HepG2 (cell line): ENCODE results near the gene SULT1E1. TPM values are rescaled to one million over a fixed set of nuclear protein-coding genes. Genes with fewer than 3 reads are reported as not detected.

Experiments used
- ATAC-seq: fragments of 200-7000 bp; cut with Tn5 transposase; 3 replicates; pipeline ENCODE4 v1.9.1; 2020; ENCODE audit warnings: mild to moderate bottlenecking, moderate library complexity
- BruUV-seq: library from RNA; stranded (reverse); fragments of 400-500 nt; replicated peaks from 2 replicates; lab custom pipeline; 2021; lab: Mats Ljungman, UMichigan
- CTCF ChIA-PET: fragments of 300-600 bp; formaldehyde crosslinking; extraction: SDS; loops from one replicate; lab custom pipeline; 2021; ENCODE audit warnings: low total read pairs, inconsistent platforms, low intra/inter-chr PET ratio; lab: Yijun Ruan, JAX
- POLR2A ChIA-PET: fragments of 350-600 bp; sonication (Branson Sonifier 250); formaldehyde crosslinking; loops from one replicate; lab custom pipeline; 2020; ENCODE audit warnings: antibody characterized with exemption, inconsistent platforms; lab: Yijun Ruan, JAX
- DNase-seq: peaks from one replicate; pipeline ENCODE4 v3.0.0-alpha.2; 2015; ENCODE audit warnings: low spot score
- FAIRE-seq: peaks from 3 replicates; lab custom pipeline; 2011; peaks lifted over from hg19 to GRCh38; lab: Jason Lieb, UNC
- H2AFZ ChIP-seq: one replicate; pipeline ENCODE4 v1.6.1; 2011; ENCODE audit warnings: low read length, inconsistent platforms
- H3K27ac ChIP-seq: fragments of 300-600 bp; 3 replicates; pipeline ENCODE4 v1.8.0; 2011; ENCODE audit warnings: mixed run types, mild to moderate bottlenecking, mixed read lengths, low read length, inconsistent platforms; ENCODE audit not compliant: insufficient read depth; ENCODE audit errors: extremely low read length
- H3K27me3 ChIP-seq, 2 experiments: fragments of 200-600 bp in 1 of 2; 2 replicates in 1 of 2; 3 replicates in 1 of 2; pipeline versions ENCODE4 v1.6.0 to v1.8.0; 2011; ENCODE audit warnings: low read length in 2 of 2, mild to moderate bottlenecking in 2 of 2, moderate library complexity in 2 of 2, inconsistent platforms in 1 of 2; ENCODE audit not compliant: insufficient read depth in 2 of 2, control insufficient read depth in 1 of 2
- H3K36me3 ChIP-seq, 2 experiments: fragments of 200-600 bp in 1 of 2; replicated peaks in 1 of 2; 2 replicates in 1 of 2; 3 replicates in 1 of 2; pipeline versions ENCODE4 v1.5.1 to v1.8.0; 2011; ENCODE audit warnings: low read length in 2 of 2, inconsistent platforms in 1 of 2; ENCODE audit not compliant: insufficient read depth in 2 of 2, control insufficient read depth in 1 of 2
- H3K4me1 ChIP-seq: 2 replicates; pipeline ENCODE4 v1.5.1; 2012; ENCODE audit warnings: low read length, inconsistent platforms; ENCODE audit not compliant: insufficient read depth
- H3K4me2 ChIP-seq: 2 replicates; pipeline ENCODE4 v1.6.0; 2011; ENCODE audit warnings: low read depth, low read length, inconsistent platforms
- H3K4me3 ChIP-seq, 3 experiments: fragments of 200-600 bp in 1 of 3; sonication (generic), shearing (Covaris generic) in 1 of 3; replicated peaks in 1 of 3; 2 replicates each; pipeline ENCODE4 v1.5.1; 2011 to 2016; ENCODE audit warnings: low read length in 3 of 3, inconsistent platforms in 2 of 3, low read depth in 2 of 3, mild to moderate bottlenecking in 2 of 3, control low read depth in 1 of 3, mixed read lengths in 1 of 3; ENCODE audit not compliant: insufficient read depth in 1 of 3
- H3K79me2 ChIP-seq: one replicate; pipeline ENCODE4 v1.6.1; 2011; ENCODE audit warnings: low read length, inconsistent platforms; ENCODE audit not compliant: insufficient read depth
- H3K9ac ChIP-seq: 2 replicates; pipeline ENCODE4 v1.6.0; 2011; ENCODE audit warnings: mild to moderate bottlenecking, low read depth, low read length, inconsistent platforms; ENCODE audit not compliant: insufficient read depth
- H3K9me3 ChIP-seq: 2 replicates; pipeline ENCODE4 v1.5.1; 2012; ENCODE audit warnings: mild to moderate bottlenecking, low read length
- H4K20me1 ChIP-seq: 2 replicates; pipeline ENCODE4 v1.6.0; 2011; ENCODE audit warnings: inconsistent platforms, mild to moderate bottlenecking, low read length, moderate library complexity; ENCODE audit not compliant: insufficient read depth
- CHD4 ChIP-seq: fragments of 200-600 bp; sonication (generic); IDR thresholded peaks from 2 replicates; pipeline ENCODE4 v1.7.0; 2017; ENCODE audit warnings: mild to moderate bottlenecking, low read length, borderline replicate concordance
- MAFF ChIP-seq: IDR thresholded peaks from 2 replicates; pipeline ENCODE4 v1.6.1; 2011; ENCODE audit warnings: low read depth, low read length, improper control_type of control experiment
- MAFK ChIP-seq, 2 experiments: IDR thresholded peaks in 1 of 2; conservative IDR thresholded peaks in 1 of 2; 2 replicates each; pipeline ENCODE4 v1.6.1; 2011; ENCODE audit warnings: improper control_type of control experiment in 2 of 2, low read length in 2 of 2
- ZNF264 ChIP-seq: sonication (generic); formaldehyde crosslinking; IDR thresholded peaks from 2 replicates; pipeline ENCODE4 v1.4.0; 2020; ENCODE audit warnings: missing genetic modification reagents
- WGBS: methylation state at CpG from one replicate; pipeline ENCODE4 v1.1.6; 2017; ENCODE audit warnings: low lambda C conversion rate; 5-methylcytosine and 5-hydroxymethylcytosine counted together
- in situ Hi-C: cut with HindIII; loops from 2 replicates; pipeline ENCODE4 v1.10.0; 2017; ENCODE audit warnings: low pct_unique_long_range_greater_than_20kb; ENCODE audit not compliant: extremely low pct_ligation_motif_present
- intact Hi-C: fragments of 100-400 bp; cut with micrococcal nuclease; formaldehyde crosslinking; loops from one replicate; pipeline ENCODE4 v1.10.0; 2022; ENCODE audit not compliant: unreplicated experiment
- polyA plus RNA-seq, 8 experiments: library from polyadenylated mRNA; depleted of rRNA in 3 of 8; stranded (reverse) in 7 of 8; unstranded in 1 of 8; fragments of >200 nt; fragmentation: Illumina TruSeq in 4 of 8; extraction: Trizol in 4 of 8; gene quantifications; 2 replicates each; pipeline versions ENCODE4 v1.2.1 to v1.2.3, GENCODE V29; 2011 to 2016; ENCODE audit warnings: low read depth in 4 of 8, missing spikeins in 1 of 8, mixed read lengths in 1 of 8; ENCODE audit not compliant: insufficient read depth in 1 of 8
- total RNA-seq, 5 experiments: library from RNA; depleted of rRNA; stranded (reverse); fragments of >200 nt; fragmentation: Illumina TruSeq; extraction: Trizol; gene quantifications; 2 replicates each; pipeline ENCODE4 v1.2.3, GENCODE V29; 2016; ENCODE audit warnings: low read depth in 1 of 5

SULT1E1 gene
- total and polyA plus RNA-seq, 2 of the 13 experiments (the other 11 are each of a cell fraction or from before 2014, with no cell fraction given), result 1.7 to 3.9 TPM

- no peak for FAIRE-seq
- ChIA-PET CTCF (no interaction called here), POLR2A (no interaction called here)
- Histone ChIP-seq H3K9ac (no peak overlapping the region), H3K4me1 (peaks cover 37% of the 10 kb centered on the region), H4K20me1 (no peaks in the 10 kb centered on the region), H3K4me3 (no peak overlapping the region), H3K79me2 (no peaks in the 10 kb centered on the region), H2AFZ (no peak overlapping the region), H3K27me3 (no peaks in the 10 kb centered on the region; a peak in 1 of 5 replicates), H3K4me2 (no peak overlapping the region), H3K27ac (no peak overlapping the region), H3K9me3 (no peaks in the 10 kb centered on the region), H3K36me3 (no peaks in the 10 kb centered on the region)
- WGBS, result 68% methylated on average over 1 of the region's 1 CpG
- in situ Hi-C loops, result no loop called here
- ATAC-seq, result no peak
- intact Hi-C loops, result no loop called here
- DNase-seq, result no peak
- no TSS peak for BruUV-seq
- TF ChIP-seq ZNF264 (CRISPR knock-in tag), result no peak
Observed at GRCh38 chr4:69858690-69859089, 1.3 kb downstream of the SULT1E1 start.

GRCh38 chr4:69855822-69856221 lies 4.1 kb downstream of the SULT1E1 start:
- POLR2A ChIA-PET, result interaction anchor here (0.9 kb wide), 1 partner anchor 23 kb away, joined by 3 read pairs; no protein-coding TSS in a partner anchor
- CTCF ChIA-PET, result no interaction called here
- Histone ChIP-seq H2AFZ (no peak overlapping the region), H3K4me1 (peaks cover 25% of the 10 kb centered on the region), H3K9me3 (no peaks in the 10 kb centered on the region), H3K4me3 (no peak overlapping the region), H3K27ac (no peak overlapping the region), H3K79me2 (no peaks in the 10 kb centered on the region), H3K9ac (no peak overlapping the region), H3K4me2 (no peak overlapping the region), H3K27me3 (no peaks in the 10 kb centered on the region; a peak in 1 of 5 replicates), H4K20me1 (no peaks in the 10 kb centered on the region), H3K36me3 (no peaks in the 10 kb centered on the region)
- no peak for DNase-seq
- TF ChIP-seq MAFK (conservative IDR thresholded peaks at IDR 0.05 in 1 of 2, IDR thresholded peaks at IDR 0.05 in 1 of 2; ENCODE audit: low read length in 2 of 2), result peak; percentile 55 to 60
- TF ChIP-seq MAFF, result peak; percentile 46
- no peak for TF ChIP-seq CHD4
- no TSS peak for BruUV-seq
- in situ Hi-C loops (no loop called here), intact Hi-C loops (no loop called here)
- no peak for ATAC-seq
- no peak for FAIRE-seq
- 95% methylated on average over 2 of the region's 2 CpGs for WGBS
